HepG2 (cell line): Measurements from ENCODE around the gene ALOX5. TPM values are rescaled to one million over a fixed set of nuclear protein-coding genes. Genes with fewer than 3 reads are reported as not detected.
"Not testable (repeated sequence)": the region's sequence is repeated elsewhere in the genome, so short reads cannot be mapped to it uniquely, and the experiment has no call there.

Experiments
- ATAC-seq: fragments of 200-7000 bp; cut with Tn5 transposase; 3 replicates; pipeline ENCODE4 v1.9.1; 2020; ENCODE audit warnings: mild to moderate bottlenecking, moderate library complexity
- BruUV-seq: library from RNA; stranded (reverse); fragments of 400-500 nt; replicated peaks from 2 replicates; lab custom pipeline; 2021; lab: Mats Ljungman, UMichigan
- CTCF ChIA-PET: fragments of 300-600 bp; formaldehyde crosslinking; extraction: SDS; loops from one replicate; lab custom pipeline; 2021; ENCODE audit warnings: low total read pairs, inconsistent platforms, low intra/inter-chr PET ratio; lab: Yijun Ruan, JAX
- POLR2A ChIA-PET: fragments of 350-600 bp; sonication (Branson Sonifier 250); formaldehyde crosslinking; loops from one replicate; lab custom pipeline; 2020; ENCODE audit warnings: antibody characterized with exemption, inconsistent platforms; lab: Yijun Ruan, JAX
- DNase-seq: peaks from one replicate; pipeline ENCODE4 v3.0.0-alpha.2; 2015; ENCODE audit warnings: low spot score
- FAIRE-seq: peaks from 3 replicates; lab custom pipeline; 2011; peaks lifted over from hg19 to GRCh38; lab: Jason Lieb, UNC
- H2AFZ ChIP-seq: one replicate; pipeline ENCODE4 v1.6.1; 2011; ENCODE audit warnings: low read length, inconsistent platforms
- H3K27ac ChIP-seq: fragments of 300-600 bp; 3 replicates; pipeline ENCODE4 v1.8.0; 2011; ENCODE audit warnings: mixed run types, mild to moderate bottlenecking, mixed read lengths, low read length, inconsistent platforms; ENCODE audit not compliant: insufficient read depth; ENCODE audit errors: extremely low read length
- H3K27me3 ChIP-seq, 2 experiments: fragments of 200-600 bp in 1 of 2; 2 replicates in 1 of 2; 3 replicates in 1 of 2; pipeline versions ENCODE4 v1.6.0 to v1.8.0; 2011; ENCODE audit warnings: low read length in 2 of 2, mild to moderate bottlenecking in 2 of 2, moderate library complexity in 2 of 2, inconsistent platforms in 1 of 2; ENCODE audit not compliant: insufficient read depth in 2 of 2, control insufficient read depth in 1 of 2
- H3K36me3 ChIP-seq, 2 experiments: fragments of 200-600 bp in 1 of 2; replicated peaks in 1 of 2; 2 replicates in 1 of 2; 3 replicates in 1 of 2; pipeline versions ENCODE4 v1.5.1 to v1.8.0; 2011; ENCODE audit warnings: low read length in 2 of 2, inconsistent platforms in 1 of 2; ENCODE audit not compliant: insufficient read depth in 2 of 2, control insufficient read depth in 1 of 2
- H3K4me1 ChIP-seq: 2 replicates; pipeline ENCODE4 v1.5.1; 2012; ENCODE audit warnings: low read length, inconsistent platforms; ENCODE audit not compliant: insufficient read depth
- H3K4me2 ChIP-seq: 2 replicates; pipeline ENCODE4 v1.6.0; 2011; ENCODE audit warnings: low read depth, low read length, inconsistent platforms
- H3K4me3 ChIP-seq, 3 experiments: fragments of 200-600 bp in 1 of 3; sonication (generic), shearing (Covaris generic) in 1 of 3; replicated peaks in 1 of 3; 2 replicates each; pipeline ENCODE4 v1.5.1; 2011 to 2016; ENCODE audit warnings: low read length in 3 of 3, inconsistent platforms in 2 of 3, low read depth in 2 of 3, mild to moderate bottlenecking in 2 of 3, control low read depth in 1 of 3, mixed read lengths in 1 of 3; ENCODE audit not compliant: insufficient read depth in 1 of 3
- H3K79me2 ChIP-seq: one replicate; pipeline ENCODE4 v1.6.1; 2011; ENCODE audit warnings: low read length, inconsistent platforms; ENCODE audit not compliant: insufficient read depth
- H3K9ac ChIP-seq: 2 replicates; pipeline ENCODE4 v1.6.0; 2011; ENCODE audit warnings: mild to moderate bottlenecking, low read depth, low read length, inconsistent platforms; ENCODE audit not compliant: insufficient read depth
- H3K9me3 ChIP-seq: 2 replicates; pipeline ENCODE4 v1.5.1; 2012; ENCODE audit warnings: mild to moderate bottlenecking, low read length
- H4K20me1 ChIP-seq: 2 replicates; pipeline ENCODE4 v1.6.0; 2011; ENCODE audit warnings: inconsistent platforms, mild to moderate bottlenecking, low read length, moderate library complexity; ENCODE audit not compliant: insufficient read depth
- KDM4B ChIP-seq: sonication (generic); formaldehyde crosslinking; IDR thresholded peaks from 2 replicates; pipeline ENCODE4 v1.4.0; 2020; ENCODE audit warnings: missing genetic modification reagents
- MXI1 ChIP-seq: IDR thresholded peaks from 3 replicates; pipeline ENCODE4 v1.6.1; 2012; ENCODE audit warnings: low read depth, low read length, inconsistent platforms, borderline replicate concordance
- ZNF20 ChIP-seq: sonication (generic); formaldehyde crosslinking; IDR thresholded peaks from 2 replicates; pipeline ENCODE4 v1.4.0; 2020; ENCODE audit warnings: mild to moderate bottlenecking, moderate library complexity, missing genetic modification reagents
- whole genome bisulfite sequencing: methylation state at CpG from one replicate; pipeline ENCODE4 v1.1.6; 2017; ENCODE audit warnings: low lambda C conversion rate; 5-methylcytosine and 5-hydroxymethylcytosine counted together
- in situ Hi-C: cut with HindIII; loops from 2 replicates; pipeline ENCODE4 v1.10.0; 2017; ENCODE audit warnings: low pct_unique_long_range_greater_than_20kb; ENCODE audit not compliant: extremely low pct_ligation_motif_present
- intact Hi-C: fragments of 100-400 bp; cut with micrococcal nuclease; formaldehyde crosslinking; loops from one replicate; pipeline ENCODE4 v1.10.0; 2022; ENCODE audit not compliant: unreplicated experiment
- polyA plus RNA-seq, 8 experiments: library from polyadenylated mRNA; depleted of rRNA in 3 of 8; stranded (reverse) in 7 of 8; unstranded in 1 of 8; fragments of >200 nt; fragmentation: Illumina TruSeq in 4 of 8; extraction: Trizol in 4 of 8; gene quantifications; 2 replicates each; pipeline versions ENCODE4 v1.2.1 to v1.2.3, GENCODE V29; 2011 to 2016; ENCODE audit warnings: low read depth in 4 of 8, missing spikeins in 1 of 8, mixed read lengths in 1 of 8; ENCODE audit not compliant: insufficient read depth in 1 of 8
- total RNA-seq, 5 experiments: library from RNA; depleted of rRNA; stranded (reverse); fragments of >200 nt; fragmentation: Illumina TruSeq; extraction: Trizol; gene quantifications; 2 replicates each; pipeline ENCODE4 v1.2.3, GENCODE V29; 2016; ENCODE audit warnings: low read depth in 1 of 5

Gene ALOX5
- total and polyA plus RNA-seq, 2 of the 13 experiments (the other 11 are each of a cell fraction or from before 2014, with no cell fraction given), result 0.04 TPM; not detected in 1

- no peaks in the 10 kb centered on the region for H3K79me2 ChIP-seq
- WGBS, result 3% methylated on average over 5 of the region's 5 CpGs
- ATAC-seq, result no peak
- H3K4me1 ChIP-seq, result no peaks in the 10 kb centered on the region
- FAIRE-seq, result no peak
- H3K4me2 ChIP-seq, result no peak overlapping the region
- no peaks in the 10 kb centered on the region for H4K20me1 ChIP-seq
- intact Hi-C loops, result no loop called here
- BruUV-seq, result no TSS peak
- H3K27me3 ChIP-seq, result peaks cover 0 to 2% of the 10 kb centered on the region in 2 experiments; a peak in 1 of 5 replicates
- no peaks in the 10 kb centered on the region for H3K9me3 ChIP-seq
- no peak overlapping the region for H3K9ac ChIP-seq
- in situ Hi-C loops, result no loop called here
- DNase-seq, result no peak
- TF ChIP-seq ZNF20 (no peak), KDM4B (no peak), MXI1 (no peak)
- H3K27ac ChIP-seq, result no peak overlapping the region
- ChIA-PET CTCF (no interaction called here), POLR2A (no interaction called here)
- H3K36me3 ChIP-seq, result no peaks in the 10 kb centered on the region
- H2AFZ ChIP-seq, result no peak overlapping the region
- no peak overlapping the region for H3K4me3 ChIP-seq
These were observed 34.7 kb downstream of the ALOX5 start for GRCh38 chr10:45408421-45409319.

DNA sequence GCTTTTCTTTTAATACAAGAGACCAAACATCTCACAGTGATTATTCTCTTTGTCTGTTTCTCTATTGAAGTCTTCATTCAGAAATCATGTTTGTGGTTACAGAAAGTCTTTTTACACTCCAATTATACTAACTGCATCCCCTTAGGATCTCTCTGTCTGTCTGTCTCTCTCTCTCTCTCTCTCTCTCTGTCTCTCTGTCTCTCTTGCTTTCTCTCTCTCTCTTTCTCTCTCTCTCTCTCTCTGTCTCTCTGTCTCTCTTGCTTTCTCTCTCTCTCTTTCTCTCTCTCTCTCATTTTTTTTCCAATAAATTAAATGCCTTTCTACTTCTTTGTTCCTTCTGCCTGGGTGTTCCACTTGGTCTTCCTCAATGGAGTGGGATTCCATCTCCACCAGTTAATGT is 35.3 kb downstream of the ALOX5 start:
- BruUV-seq, H3K4me1 ChIP-seq, H3K9me3 ChIP-seq, in situ Hi-C loops, H3K4me2 ChIP-seq, POLR2A ChIA-PET, intact Hi-C loops, H3K4me3 ChIP-seq, H3K27me3 ChIP-seq, DNase-seq, H3K36me3 ChIP-seq, H3K79me2 ChIP-seq, H3K9ac ChIP-seq, H3K27ac ChIP-seq, FAIRE-seq, ATAC-seq, CTCF ChIA-PET, H2AFZ ChIP-seq, H4K20me1 ChIP-seq: not testable (repeated sequence)
